Upper lobe of right lung (tissue), 1 donor: Measurements from ENCODE around the gene CELSR1. TPM values are rescaled to one million over a fixed set of nuclear protein-coding genes. Genes with fewer than 3 reads are reported as not detected.

ENCODE experiments used
- ATAC-seq: fragments of 200-7000 bp; cut with Tn5 transposase; one replicate; pipeline ENCODE4 v1.9.1; 2020; ENCODE audit warnings: mild to moderate bottlenecking, moderate library complexity
- DNase-seq: peaks from one replicate; pipeline ENCODE4 v3.0.0-alpha.2; 2020
- H3K27ac ChIP-seq: fragments of 200-600 bp; one replicate; pipeline ENCODE4 v1.8.0; 2022
- H3K27me3 ChIP-seq: fragments of 200-600 bp; one replicate; pipeline ENCODE4 v1.8.0; 2022; ENCODE audit warnings: mild to moderate bottlenecking
- H3K36me3 ChIP-seq: fragments of 200-600 bp; one replicate; pipeline ENCODE4 v1.8.0; 2022
- H3K4me1 ChIP-seq: fragments of 200-600 bp; one replicate; pipeline ENCODE4 v1.8.0; 2022
- H3K4me3 ChIP-seq: fragments of 200-600 bp; one replicate; pipeline ENCODE4 v1.8.0; 2022; ENCODE audit warnings: mild to moderate bottlenecking
- H3K9me3 ChIP-seq: fragments of 200-600 bp; one replicate; pipeline ENCODE4 v1.8.0; 2022
- intact Hi-C: fragments of 100-400 bp; cut with DNase I; formaldehyde crosslinking; loops from one replicate; pipeline ENCODE4 v1.11.0; 2022
- total RNA-seq: library from RNA; stranded (reverse); fragmentation: NEBNext Ultra II Directional; extraction: Animal tissue kit (Norgen Biotek cat#: 25700); gene quantifications from one replicate; pipeline ENCODE4 v1.2.1, GENCODE V29; 2021
- TF ChIP-seq, protein P1 (sequence below): fragments of 200-600 bp; IDR thresholded peaks from one replicate; pipeline ENCODE4 v1.8.0; 2022; ENCODE audit warnings: antibody characterized with exemption
- donor health status: DM: no; HTN: yes; CAD: no; lungs with severe emphysema.

CELSR1 gene
- total RNA-seq, 1 donor from 2014 or later: 53.5 TPM

DNA sequence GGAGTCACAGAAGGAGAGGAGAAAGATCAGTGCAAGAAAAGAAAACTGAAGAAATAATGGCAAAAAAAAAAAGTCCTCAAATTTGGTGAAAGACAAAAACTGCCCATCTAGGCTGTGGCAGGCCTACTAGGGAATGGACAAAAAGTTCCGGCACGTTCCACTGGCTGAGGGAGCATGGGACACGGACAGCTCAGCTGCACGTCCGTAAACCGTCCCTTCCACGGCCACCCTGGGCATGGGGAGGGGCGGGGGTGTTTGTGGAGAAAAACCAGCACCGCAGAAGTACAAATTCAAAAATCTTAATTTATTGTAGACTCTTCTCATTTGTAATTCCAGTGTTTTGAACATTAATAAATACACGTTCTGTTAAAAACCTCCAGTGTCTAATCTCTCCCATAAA lies 176.5 kb downstream of the CELSR1 start:
- Histone ChIP-seq H3K9me3 (no peaks in the 10 kb centered on the region), H3K4me3 (no peak overlapping the region), H3K27me3 (no peaks in the 10 kb centered on the region), H3K27ac (no peak overlapping the region), H3K36me3 (peaks cover 20% of the 10 kb centered on the region), H3K4me1 (no peaks in the 10 kb centered on the region)
- no peak for DNase-seq
- intact Hi-C loops: no loop called here
- TF ChIP-seq, protein P1, sequence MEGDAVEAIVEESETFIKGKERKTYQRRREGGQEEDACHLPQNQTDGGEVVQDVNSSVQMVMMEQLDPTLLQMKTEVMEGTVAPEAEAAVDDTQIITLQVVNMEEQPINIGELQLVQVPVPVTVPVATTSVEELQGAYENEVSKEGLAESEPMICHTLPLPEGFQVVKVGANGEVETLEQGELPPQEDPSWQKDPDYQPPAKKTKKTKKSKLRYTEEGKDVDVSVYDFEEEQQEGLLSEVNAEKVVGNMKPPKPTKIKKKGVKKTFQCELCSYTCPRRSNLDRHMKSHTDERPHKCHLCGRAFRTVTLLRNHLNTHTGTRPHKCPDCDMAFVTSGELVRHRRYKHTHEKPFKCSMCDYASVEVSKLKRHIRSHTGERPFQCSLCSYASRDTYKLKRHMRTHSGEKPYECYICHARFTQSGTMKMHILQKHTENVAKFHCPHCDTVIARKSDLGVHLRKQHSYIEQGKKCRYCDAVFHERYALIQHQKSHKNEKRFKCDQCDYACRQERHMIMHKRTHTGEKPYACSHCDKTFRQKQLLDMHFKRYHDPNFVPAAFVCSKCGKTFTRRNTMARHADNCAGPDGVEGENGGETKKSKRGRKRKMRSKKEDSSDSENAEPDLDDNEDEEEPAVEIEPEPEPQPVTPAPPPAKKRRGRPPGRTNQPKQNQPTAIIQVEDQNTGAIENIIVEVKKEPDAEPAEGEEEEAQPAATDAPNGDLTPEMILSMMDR: no peak
- ATAC-seq: no peak

DNA sequence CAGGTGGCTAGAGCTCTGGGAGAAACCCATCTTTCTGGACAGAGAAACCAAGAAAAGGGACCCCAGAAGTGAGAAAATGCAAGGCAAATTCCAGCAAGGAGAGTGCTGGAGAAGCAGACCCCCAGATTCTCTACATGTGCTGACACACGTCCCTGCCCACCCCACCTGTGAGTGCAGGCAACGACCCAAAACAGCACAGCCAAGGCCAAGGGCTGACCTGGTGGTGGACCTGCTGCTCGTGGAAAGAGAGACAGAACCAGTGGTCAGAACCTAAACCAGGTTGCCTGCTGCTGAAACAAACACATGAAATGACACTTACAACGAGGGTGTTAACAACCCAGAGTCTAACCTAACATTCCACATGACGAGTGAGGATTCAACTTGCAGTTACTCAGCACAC lies 177.3 kb downstream of the CELSR1 start:
- intact Hi-C loops: no loop called here
- DNase-seq: no peak

DNA sequence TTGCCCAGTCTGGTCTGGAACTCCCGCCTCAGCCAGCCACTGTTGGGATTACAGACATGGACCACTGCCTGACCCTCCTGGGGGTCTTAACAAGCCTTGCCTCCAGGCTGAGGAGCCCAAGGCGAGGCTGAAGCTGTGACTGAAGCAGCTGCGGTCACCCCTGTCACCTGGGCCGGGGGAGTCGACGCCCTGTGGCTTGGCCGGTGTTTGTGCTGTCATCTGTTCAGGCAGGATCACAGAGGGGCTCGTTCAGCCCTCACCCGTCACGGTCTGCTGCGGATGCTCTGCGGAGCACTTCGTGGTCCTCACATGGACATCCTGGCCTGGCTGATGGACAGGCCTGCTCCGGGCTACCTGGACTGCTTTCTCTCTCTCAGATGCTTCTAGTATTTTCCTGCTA lies 178.1 kb downstream of the CELSR1 start:
- intact Hi-C loops: no loop called here

More for the DNA sequence above, 177.3 kb downstream of the CELSR1 start:
- H3K9me3 ChIP-seq: no peaks in the 10 kb centered on the region
- TF ChIP-seq, protein P1: no peak
- no peaks in the 10 kb centered on the region for H3K27me3 ChIP-seq
- H3K27ac ChIP-seq: no peak overlapping the region
- H3K4me1 ChIP-seq: no peaks in the 10 kb centered on the region
- H3K4me3 ChIP-seq: no peak overlapping the region
- peaks cover 21% of the 10 kb centered on the region for H3K36me3 ChIP-seq
- ATAC-seq: no peak

DNA sequence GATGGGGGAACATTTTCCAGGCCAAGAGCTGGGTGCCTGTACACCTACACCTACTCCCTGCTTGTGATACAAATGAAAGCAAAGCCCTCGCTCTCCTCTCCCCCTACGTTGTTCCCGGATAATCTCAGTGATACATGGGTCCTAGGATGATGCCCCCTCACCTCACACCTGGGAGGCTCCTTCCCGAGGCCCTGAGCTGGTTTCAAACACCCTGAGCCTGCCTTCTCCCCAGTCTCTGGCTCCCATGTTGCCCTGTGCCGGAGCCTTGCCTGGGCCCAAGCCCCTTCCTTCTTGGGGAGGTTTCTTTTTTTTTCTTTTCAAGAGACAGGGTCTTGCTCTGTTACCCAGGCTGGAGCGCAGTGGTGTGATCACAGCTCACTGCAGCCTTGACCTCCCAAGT lies 178.7 kb downstream of the CELSR1 start:
- H3K4me1 ChIP-seq: no peaks in the 10 kb centered on the region
- intact Hi-C loops: no loop called here
- ATAC-seq: no peak
- no peak overlapping the region for H3K4me3 ChIP-seq
- TF ChIP-seq, protein P1: no peak
- H3K27ac ChIP-seq: no peak overlapping the region
- no peaks in the 10 kb centered on the region for H3K27me3 ChIP-seq
- H3K9me3 ChIP-seq: no peaks in the 10 kb centered on the region
- H3K36me3 ChIP-seq: peaks cover 19% of the 10 kb centered on the region
- DNase-seq: no peak

More for the DNA sequence above, 178.1 kb downstream of the CELSR1 start:
- no peak overlapping the region for H3K4me3 ChIP-seq
- no peak overlapping the region for H3K27ac ChIP-seq
- TF ChIP-seq, protein P1: no peak
- H3K9me3 ChIP-seq: no peaks in the 10 kb centered on the region
- peaks cover 19% of the 10 kb centered on the region for H3K36me3 ChIP-seq
- ATAC-seq: no peak
- no peaks in the 10 kb centered on the region for H3K27me3 ChIP-seq
- DNase-seq: no peak
- H3K4me1 ChIP-seq: no peaks in the 10 kb centered on the region

DNA sequence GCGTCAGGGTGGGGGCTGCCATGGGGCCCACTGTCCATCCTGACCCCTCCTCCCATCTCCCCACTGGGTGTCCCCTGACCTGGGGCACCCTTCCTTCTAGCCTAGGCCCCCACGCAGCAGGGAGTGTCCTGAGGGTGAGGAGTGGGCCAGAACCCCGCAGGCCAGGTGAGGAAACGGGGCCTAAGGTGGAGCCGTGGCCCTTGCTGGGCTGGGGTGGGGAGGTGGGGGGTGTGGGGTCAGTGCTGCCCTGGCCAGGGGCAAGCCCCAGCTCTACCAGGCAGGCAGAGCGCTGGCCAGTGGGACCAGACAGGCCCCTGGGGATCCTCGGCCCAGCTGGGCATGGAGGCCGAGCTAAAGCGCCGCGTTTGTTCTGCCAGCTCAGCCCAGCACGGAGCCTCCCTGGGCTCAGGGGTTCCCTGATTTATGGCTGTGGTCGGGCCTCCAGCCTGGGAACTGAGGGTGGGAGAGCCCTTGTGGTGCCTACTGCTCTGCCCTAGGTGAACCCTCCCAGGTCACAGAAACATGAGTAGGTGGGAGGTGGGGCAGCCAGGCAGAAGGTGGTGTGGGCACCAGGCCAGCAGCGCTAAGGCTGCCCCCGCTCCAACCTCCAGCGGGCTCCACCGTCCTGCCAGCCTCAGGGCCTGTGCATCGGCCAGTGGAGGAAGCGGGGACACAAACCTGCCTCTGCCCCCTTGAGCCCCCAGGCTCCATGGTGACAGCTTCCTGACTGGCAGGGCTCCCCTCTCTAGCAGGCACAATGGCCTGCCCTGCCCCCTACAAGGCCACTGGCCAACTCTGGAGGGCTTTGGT lies 179.5 kb downstream of the CELSR1 start:
- Histone ChIP-seq H3K36me3 (peaks cover 25% of the 10 kb centered on the region), H3K9me3 (no peaks in the 10 kb centered on the region), H3K4me3 (no peak overlapping the region), H3K27me3 (no peaks in the 10 kb centered on the region), H3K27ac (no peak overlapping the region), H3K4me1 (no peaks in the 10 kb centered on the region)
- DNase-seq (peak; percentile 66), ATAC-seq (no peak)
- intact Hi-C loops: no loop called here
- TF ChIP-seq, protein P1: no peak
